Stimulated activated naive CD8-positive, alpha-beta T cell treated with anti-CD3 and anti-CD28 coated beads, Interleukin-15, Interleukin-2, amounts not matched to agents 100 ng/mL and 50 ng/mL, for 24 hours (primary cell): Measurements from ENCODE around the gene DOCK3.
"Not testable (repeated sequence)": the region's sequence is repeated elsewhere in the genome, so short reads cannot be mapped to it uniquely, and the experiment has no call there.

Experiments
- H3K27ac Mint-ChIP-seq: one replicate; pipeline ENCODE4 v1.8.0; 2021; ENCODE audit warnings: mild to moderate bottlenecking, mixed read lengths
- H3K27me3 Mint-ChIP-seq: one replicate; pipeline ENCODE4 v1.8.0; 2021; ENCODE audit warnings: mixed read lengths
- H3K36me3 Mint-ChIP-seq: one replicate; pipeline ENCODE4 v1.8.0; 2021; ENCODE audit warnings: low read depth, mixed read lengths
- H3K4me1 Mint-ChIP-seq: one replicate; pipeline ENCODE4 v1.8.0; 2021; ENCODE audit warnings: low read depth, mixed read lengths
- H3K4me3 Mint-ChIP-seq: one replicate; pipeline ENCODE4 v1.8.0; 2021; ENCODE audit warnings: mild to moderate bottlenecking, mixed read lengths
- H3K9me3 Mint-ChIP-seq: one replicate; pipeline ENCODE4 v1.8.0; 2021; ENCODE audit warnings: mixed read lengths

The DOCK3 gene

DNA sequence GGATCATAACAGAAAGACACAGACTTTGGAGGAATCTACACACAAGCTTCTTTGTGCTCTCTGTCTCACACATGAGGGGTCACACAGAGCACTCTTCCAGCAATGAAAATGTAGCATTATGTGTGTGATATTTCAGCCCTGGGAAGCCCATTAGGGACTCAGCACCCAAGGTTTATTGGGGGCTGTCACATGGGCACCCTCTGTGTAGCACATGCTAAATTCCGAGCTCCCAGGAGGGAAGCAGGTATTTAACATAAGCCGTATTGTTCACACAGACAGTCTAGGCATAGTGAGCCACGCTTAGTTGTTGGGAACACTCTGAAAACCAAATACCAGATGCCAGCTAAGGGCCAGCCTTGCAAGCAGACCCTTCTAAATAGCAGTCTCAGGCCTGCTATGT, 448.8 kb downstream of the DOCK3 start:
- no peak overlapping the region for H3K27ac Mint-ChIP-seq
- H3K27me3 Mint-ChIP-seq = no peaks in the 10 kb centered on the region
- no peaks in the 10 kb centered on the region for H3K4me1 Mint-ChIP-seq
- no peak overlapping the region for H3K4me3 Mint-ChIP-seq
- H3K9me3 Mint-ChIP-seq = peaks cover 9% of the 10 kb centered on the region
- H3K36me3 Mint-ChIP-seq = no peaks in the 10 kb centered on the region

DNA sequence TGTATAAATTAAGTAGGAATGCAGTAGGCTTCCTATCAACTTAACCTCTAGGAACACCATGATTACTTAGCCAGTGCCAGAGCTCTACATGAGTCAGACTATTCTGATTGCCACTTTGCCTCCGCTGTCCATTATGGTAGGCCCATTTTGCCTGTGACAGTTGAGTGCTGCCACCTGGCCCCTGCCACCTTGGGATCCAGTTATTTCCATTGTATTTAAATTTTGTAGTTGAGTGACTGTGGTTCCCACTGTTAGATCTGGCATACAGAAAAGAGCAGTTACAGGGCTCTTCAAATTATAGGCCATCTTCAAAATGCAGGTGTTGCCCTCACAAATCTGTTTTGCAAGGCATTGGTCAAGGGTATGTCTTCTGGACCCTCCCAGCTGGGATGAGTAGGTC, 456.9 kb downstream of the DOCK3 start:
- H3K4me1 Mint-ChIP-seq, H3K4me3 Mint-ChIP-seq, H3K27ac Mint-ChIP-seq, H3K27me3 Mint-ChIP-seq: not testable (repeated sequence)
- Mint-ChIP-seq H3K36me3 (peaks cover 11% of the 10 kb centered on the region), H3K9me3 (peaks cover 13% of the 10 kb centered on the region)

DNA sequence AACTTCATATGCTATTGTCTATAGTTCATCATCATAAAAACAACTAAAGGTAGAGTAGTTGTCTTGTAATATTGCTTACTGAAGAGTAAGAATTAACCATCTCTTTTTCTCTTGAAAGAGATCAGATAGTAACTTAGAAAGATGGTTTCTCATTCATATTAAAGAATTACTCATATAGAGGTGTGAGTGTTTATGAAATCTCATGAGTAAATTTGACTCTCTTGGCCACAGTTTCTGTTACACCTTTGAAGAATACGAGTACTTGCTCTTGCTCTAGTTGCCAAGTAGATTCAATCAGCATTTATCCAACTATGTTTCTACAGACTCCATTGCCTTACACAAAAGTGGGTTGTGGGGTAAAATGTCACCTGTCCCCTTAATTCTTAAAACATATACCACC, 463.0 kb downstream of the DOCK3 start:
- Mint-ChIP-seq H3K9me3 (no peaks in the 10 kb centered on the region), H3K4me3 (no peak overlapping the region), H3K36me3 (no peaks in the 10 kb centered on the region), H3K27me3 (no peaks in the 10 kb centered on the region), H3K4me1 (peaks cover 11% of the 10 kb centered on the region), H3K27ac (no peak overlapping the region)

DNA sequence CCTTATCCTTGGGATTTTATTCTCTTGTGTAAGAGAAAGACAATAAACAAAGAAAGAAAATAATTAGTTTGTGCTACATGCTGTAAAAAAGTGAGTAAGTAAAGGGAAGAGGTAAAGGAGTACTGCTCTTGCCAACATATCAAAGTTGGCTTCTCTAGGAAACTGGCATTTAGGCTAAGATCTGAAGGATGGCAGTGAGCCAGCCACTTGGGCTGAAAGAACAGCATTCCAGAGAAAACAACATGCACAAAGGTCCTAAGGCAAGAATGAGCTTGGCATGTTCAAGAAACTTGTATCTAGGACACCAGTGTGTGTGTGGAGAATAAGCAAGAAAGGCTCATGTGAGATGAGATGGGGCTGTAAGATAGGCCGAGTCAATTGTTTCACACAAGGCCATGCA, 464.9 kb downstream of the DOCK3 start:
- H3K27ac Mint-ChIP-seq = no peak overlapping the region
- no peaks in the 10 kb centered on the region for H3K27me3 Mint-ChIP-seq
- no peak overlapping the region for H3K4me3 Mint-ChIP-seq
- no peaks in the 10 kb centered on the region for H3K36me3 Mint-ChIP-seq
- no peaks in the 10 kb centered on the region for H3K9me3 Mint-ChIP-seq
- H3K4me1 Mint-ChIP-seq = peaks cover 11% of the 10 kb centered on the region

DNA sequence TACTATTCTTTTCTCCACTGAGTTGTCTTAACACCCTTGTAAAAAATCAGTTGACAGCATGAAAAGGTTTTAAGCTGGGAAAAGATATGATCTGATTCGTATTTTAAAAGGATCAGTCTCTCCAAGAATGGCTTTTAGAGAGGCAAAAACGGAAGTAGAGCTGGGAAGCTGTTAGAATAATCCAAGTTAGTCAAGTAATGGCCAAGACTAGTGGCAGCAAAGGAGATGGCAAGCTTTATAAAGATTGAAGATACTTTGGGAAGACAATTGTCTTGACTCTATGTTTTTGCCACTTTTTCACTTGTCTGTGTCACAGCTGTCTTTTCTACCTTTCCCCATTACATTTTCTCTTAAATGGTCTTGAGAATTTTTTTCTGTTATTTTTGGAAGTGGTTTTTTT, 466.8 kb downstream of the DOCK3 start:
- Mint-ChIP-seq H3K27me3 (no peaks in the 10 kb centered on the region), H3K36me3 (no peaks in the 10 kb centered on the region), H3K4me1 (peaks cover 11% of the 10 kb centered on the region), H3K4me3 (no peak overlapping the region), H3K27ac (no peak overlapping the region), H3K9me3 (no peaks in the 10 kb centered on the region)

DNA sequence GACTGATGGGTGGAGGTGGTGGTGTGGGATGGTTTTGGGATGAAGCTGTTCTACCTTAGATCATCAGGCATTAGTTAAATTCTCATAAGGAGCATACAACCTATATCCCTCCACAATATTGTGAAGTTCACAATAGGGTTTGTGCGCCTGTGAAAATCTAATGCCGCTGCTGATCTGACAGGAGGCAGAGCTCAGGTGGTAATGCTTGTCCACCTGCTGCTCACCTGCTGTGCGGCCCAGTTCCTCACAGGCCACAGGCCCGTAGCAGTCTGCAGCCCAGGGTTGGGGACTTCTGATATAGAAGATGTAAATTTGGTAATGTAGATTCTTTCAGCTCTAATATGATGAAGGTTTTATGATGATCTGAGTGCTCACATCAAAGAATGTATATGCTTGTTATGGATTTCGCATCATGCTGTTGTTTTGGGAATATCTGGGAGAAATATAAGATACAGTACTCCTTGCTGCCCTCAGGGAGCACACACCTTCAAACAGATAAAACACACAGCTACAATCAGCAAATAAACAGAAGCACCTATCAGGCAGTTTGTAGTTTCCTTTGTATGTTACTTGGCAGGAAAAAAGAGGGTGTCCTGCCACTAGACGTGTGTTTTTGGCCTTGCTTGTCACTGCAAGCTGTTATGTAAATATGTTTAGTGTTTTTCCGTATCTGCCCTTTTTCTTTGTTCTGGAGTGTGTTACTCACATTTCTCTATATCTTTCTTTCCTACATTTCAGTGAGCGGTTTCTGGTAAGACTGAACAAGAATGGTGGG, 471.3 kb downstream of the DOCK3 start:
- Mint-ChIP-seq H3K4me1 (peaks cover 11% of the 10 kb centered on the region), H3K9me3 (no peaks in the 10 kb centered on the region), H3K4me3 (no peak overlapping the region), H3K27ac (no peak overlapping the region), H3K36me3 (no peaks in the 10 kb centered on the region), H3K27me3 (no peaks in the 10 kb centered on the region)

DNA sequence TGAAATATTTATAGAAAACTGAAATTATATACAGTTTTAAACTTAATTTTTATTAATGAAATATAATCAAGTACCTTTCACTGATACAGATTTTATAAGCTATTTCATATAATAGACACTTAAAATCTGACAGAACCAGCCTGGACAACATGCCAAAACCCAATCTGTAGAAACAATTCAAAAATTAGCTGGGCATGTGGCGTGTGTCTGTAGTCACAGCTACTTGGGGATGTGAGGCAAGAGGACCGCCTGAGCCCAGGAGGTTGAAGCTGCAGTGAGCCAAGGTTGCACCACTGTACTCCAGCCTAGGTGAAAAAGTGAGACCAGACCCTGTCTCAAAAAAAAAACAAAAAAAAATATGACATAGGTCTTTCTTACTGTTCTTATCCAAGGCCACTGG, 472.1 kb downstream of the DOCK3 start:
- Mint-ChIP-seq H3K4me3 (no peak overlapping the region), H3K27ac (no peak overlapping the region)

DNA sequence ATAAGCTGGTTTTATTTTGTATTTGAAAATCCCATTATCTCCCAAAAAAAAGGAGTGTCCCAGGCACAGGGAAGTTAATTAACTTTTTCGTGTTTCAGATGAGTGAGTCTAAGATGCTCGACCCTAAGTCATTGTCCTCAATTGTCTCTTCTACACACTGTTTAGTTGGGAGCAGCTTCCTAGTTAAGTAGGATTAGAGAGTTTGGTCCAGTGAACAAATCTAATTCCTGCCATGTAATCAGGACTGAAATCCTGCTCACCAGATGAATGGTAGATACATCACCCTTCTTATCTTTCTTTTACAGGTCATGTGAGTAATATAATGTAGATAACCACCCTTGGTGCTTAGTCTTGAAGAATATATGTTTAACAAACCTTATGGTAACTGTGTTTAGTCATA, 481.4 kb downstream of the DOCK3 start:
- no peaks in the 10 kb centered on the region for H3K4me1 Mint-ChIP-seq
- peaks cover 5% of the 10 kb centered on the region for H3K27me3 Mint-ChIP-seq
- H3K9me3 Mint-ChIP-seq = no peaks in the 10 kb centered on the region
- H3K4me3 Mint-ChIP-seq = no peak overlapping the region
- H3K27ac Mint-ChIP-seq = no peak overlapping the region
- H3K36me3 Mint-ChIP-seq = peaks cover 5% of the 10 kb centered on the region

More for the DNA sequence above, 472.1 kb downstream of the DOCK3 start:
- Mint-ChIP-seq H3K4me1 (peaks cover 7% of the 10 kb centered on the region), H3K36me3 (no peaks in the 10 kb centered on the region), H3K9me3 (no peaks in the 10 kb centered on the region), H3K27me3 (no peaks in the 10 kb centered on the region)

DNA sequence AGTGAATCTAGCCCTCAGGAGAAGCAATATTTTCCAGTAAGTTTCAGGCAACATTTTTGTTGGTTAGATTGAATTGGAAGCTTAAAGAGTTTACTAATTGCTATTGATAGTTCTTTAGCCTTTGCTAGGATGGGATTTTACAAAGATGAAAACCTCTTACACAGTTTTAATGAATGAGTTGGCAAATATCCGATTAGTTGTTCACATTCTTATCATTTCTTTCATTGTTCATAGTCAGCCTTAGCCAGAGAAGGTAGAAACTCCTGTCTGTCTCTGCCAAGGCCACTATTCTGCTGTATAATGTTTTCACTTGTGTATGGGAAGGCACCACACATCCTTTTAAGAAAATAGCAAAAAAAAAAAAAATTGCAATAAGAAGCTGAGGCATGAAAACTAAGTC, 488.3 kb downstream of the DOCK3 start:
- Mint-ChIP-seq H3K4me3 (no peak overlapping the region), H3K27ac (no peak overlapping the region), H3K9me3 (no peaks in the 10 kb centered on the region), H3K27me3 (no peaks in the 10 kb centered on the region), H3K36me3 (no peaks in the 10 kb centered on the region), H3K4me1 (no peaks in the 10 kb centered on the region)

DNA sequence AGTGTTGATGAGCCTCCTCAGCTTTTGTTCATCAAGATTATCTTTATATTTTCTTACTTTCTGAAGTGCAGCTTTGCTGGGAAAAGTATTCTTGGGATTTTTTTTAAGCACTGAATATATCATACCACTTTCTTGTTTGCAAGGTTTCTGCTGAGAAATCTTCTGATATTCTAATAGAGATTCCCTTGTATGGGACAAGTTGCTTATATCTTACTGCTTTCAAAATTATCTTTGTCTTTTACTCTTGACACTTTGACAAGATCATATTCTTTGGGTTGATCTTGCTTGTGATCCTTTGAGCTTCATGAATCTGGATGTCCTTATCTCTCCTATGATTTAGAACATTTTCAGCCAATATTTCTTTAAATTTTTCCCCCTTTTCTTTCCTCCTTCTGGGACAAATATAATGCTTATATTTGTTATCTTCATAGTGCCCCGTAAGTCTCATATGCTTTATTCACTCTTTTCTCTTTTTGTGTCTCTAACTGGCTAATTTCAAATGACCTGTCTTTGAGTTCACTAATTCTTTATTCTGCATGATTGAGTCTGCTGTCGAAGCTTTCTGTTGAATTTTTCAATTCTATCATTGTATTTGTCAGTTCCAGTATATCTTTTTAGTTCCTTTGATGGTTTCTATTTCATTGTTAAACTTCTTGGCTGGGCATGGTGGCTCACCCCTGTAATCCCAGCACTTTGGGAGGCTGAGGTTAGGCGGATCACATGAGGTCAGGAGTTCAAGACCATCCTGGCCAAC, 499.0 kb downstream of the DOCK3 start:
- no peaks in the 10 kb centered on the region for H3K27me3 Mint-ChIP-seq
- H3K27ac Mint-ChIP-seq = no peak overlapping the region
- no peak overlapping the region for H3K4me3 Mint-ChIP-seq
- H3K9me3 Mint-ChIP-seq = peaks cover 19% of the 10 kb centered on the region
- no peaks in the 10 kb centered on the region for H3K4me1 Mint-ChIP-seq
- H3K36me3 Mint-ChIP-seq = peaks cover 29% of the 10 kb centered on the region

DNA sequence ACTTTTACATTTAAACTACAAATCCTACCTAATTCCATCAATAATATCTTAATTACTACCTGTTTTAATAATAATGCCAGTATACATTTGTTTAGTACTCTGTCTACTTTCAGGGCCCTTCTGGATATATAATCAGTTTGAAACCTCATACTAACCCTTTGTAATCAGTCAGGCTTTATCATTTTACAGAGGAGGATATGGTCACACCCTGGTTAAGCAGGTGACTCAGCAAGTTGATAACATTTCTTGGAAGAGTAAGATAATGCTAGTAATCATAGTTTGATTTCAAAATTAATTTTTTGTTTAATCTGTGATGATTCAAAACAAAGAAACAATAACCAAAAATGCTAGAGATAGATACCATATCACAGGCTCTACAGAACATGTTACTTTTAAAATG, 502.2 kb downstream of the DOCK3 start:
- Mint-ChIP-seq H3K9me3 (peaks cover 14% of the 10 kb centered on the region), H3K4me1 (no peaks in the 10 kb centered on the region), H3K36me3 (peaks cover 20% of the 10 kb centered on the region), H3K27ac (no peak overlapping the region), H3K27me3 (no peaks in the 10 kb centered on the region), H3K4me3 (no peak overlapping the region)

DNA sequence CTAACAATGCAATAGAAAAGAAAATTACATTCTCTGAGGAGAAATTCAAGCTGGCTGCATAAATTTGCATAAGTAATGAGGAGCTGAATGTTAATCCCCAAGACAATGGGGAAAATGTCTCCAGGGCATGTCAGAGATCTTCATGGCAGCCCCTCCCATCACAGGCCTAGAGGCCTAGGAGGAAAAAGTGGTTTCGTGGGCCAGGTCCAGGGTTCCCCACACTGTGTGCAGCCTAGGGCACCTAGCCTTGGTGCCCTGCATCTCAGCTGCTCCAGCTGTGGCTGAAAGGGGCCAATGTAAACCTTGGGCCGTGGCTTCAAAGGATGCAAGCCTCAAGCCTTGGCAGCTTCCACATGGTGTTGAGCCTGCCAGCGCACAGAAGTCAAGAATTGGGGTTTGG, 511.7 kb downstream of the DOCK3 start:
- not testable (repeated sequence) for H3K27ac Mint-ChIP-seq, H3K4me1 Mint-ChIP-seq, H3K36me3 Mint-ChIP-seq, H3K27me3 Mint-ChIP-seq, H3K9me3 Mint-ChIP-seq, H3K4me3 Mint-ChIP-seq

DNA sequence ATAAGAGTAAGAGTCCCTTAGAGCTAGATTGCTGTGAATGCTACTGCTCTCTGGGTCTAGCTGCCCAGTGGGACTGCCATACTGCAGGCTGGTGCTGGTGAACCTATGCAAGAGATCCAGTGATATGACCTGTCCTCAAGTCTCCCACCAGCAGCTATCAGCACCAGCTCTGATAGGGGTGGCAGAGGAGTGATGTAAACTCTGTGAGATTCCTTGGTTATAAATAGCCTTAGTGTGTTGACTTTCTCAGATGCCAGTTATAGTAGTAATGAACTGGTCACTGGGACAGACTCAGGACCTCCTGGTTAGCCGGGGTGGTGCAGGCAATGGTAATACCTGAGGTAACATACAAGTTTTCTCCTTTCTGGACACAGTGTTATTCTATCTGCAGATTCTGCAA, 515.5 kb downstream of the DOCK3 start:
- peaks cover 8% of the 10 kb centered on the region for H3K9me3 Mint-ChIP-seq
- H3K27ac Mint-ChIP-seq = no peak overlapping the region
- H3K36me3 Mint-ChIP-seq = no peaks in the 10 kb centered on the region
- no peak overlapping the region for H3K4me3 Mint-ChIP-seq
- H3K27me3 Mint-ChIP-seq = no peaks in the 10 kb centered on the region
- H3K4me1 Mint-ChIP-seq = peaks cover 7% of the 10 kb centered on the region

DNA sequence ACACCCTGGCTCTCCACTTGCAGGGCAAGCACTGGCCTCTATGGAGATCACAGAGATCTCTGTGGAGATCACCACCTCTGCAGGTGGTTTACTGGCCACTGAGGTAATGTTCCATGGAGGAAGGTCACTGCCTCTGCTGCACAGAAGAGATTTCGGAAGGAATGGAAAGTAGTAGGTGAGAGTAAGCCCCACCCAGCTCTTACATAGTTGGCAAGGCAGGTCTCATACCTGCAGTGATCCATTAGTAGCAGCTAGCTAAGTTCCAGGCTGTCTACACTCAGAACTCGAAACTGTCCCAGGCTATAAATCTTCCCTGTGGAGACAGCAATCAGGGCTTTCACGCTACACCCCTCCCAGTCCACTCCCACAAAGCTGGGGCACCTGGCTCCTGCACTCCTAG, 516.1 kb downstream of the DOCK3 start:
- no peak overlapping the region for H3K4me3 Mint-ChIP-seq
- no peaks in the 10 kb centered on the region for H3K27me3 Mint-ChIP-seq
- H3K36me3 Mint-ChIP-seq = no peaks in the 10 kb centered on the region
- no peak overlapping the region for H3K27ac Mint-ChIP-seq
- peaks cover 7% of the 10 kb centered on the region for H3K4me1 Mint-ChIP-seq
- H3K9me3 Mint-ChIP-seq = peaks cover 4% of the 10 kb centered on the region

DNA sequence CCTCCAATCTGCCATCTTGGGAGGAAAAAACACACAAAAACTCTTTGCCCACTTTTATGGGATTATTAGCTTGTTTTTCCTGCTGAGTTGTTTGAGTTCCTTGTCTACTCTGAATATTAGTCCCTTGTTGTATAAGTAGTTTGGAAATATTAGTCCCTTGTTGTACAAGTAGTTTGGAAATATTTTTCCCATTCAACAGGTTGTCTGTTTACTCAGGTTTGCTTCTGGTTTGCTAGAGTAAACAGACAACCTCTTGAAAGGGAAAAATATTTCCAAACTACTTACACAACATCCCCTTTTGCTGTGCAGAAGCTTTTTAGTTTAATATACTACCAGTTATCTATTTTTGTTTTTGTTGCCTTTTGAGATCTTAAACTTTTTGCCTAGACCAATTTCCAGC, 517.0 kb downstream of the DOCK3 start:
- H3K4me1 Mint-ChIP-seq = peaks cover 7% of the 10 kb centered on the region
- H3K36me3 Mint-ChIP-seq = no peaks in the 10 kb centered on the region
- H3K4me3 Mint-ChIP-seq = no peak overlapping the region
- no peaks in the 10 kb centered on the region for H3K27me3 Mint-ChIP-seq
- H3K27ac Mint-ChIP-seq = no peak overlapping the region
- peaks cover 4% of the 10 kb centered on the region for H3K9me3 Mint-ChIP-seq

DNA sequence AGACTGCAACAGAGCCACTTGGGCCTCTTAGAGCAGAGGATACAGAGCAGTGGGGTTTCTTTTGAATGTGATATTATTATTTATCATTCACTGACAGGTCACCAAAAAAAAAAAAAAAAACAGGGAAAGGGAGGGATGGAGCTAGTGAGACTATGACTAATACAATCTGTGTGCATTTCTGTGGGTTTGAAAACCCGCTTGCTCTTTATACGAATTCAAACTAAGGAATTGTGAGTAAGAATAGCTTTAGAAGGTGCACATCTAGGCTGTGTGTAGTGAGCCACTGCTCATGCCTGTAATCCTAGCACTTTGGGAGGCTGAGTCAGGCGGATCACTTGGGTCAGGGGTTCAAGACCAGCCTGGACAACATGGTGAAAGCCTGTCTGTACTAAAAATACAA, 523.8 kb downstream of the DOCK3 start:
- H3K27me3 Mint-ChIP-seq = no peaks in the 10 kb centered on the region
- peaks cover 4% of the 10 kb centered on the region for H3K9me3 Mint-ChIP-seq
- peaks cover 5% of the 10 kb centered on the region for H3K4me1 Mint-ChIP-seq
- H3K36me3 Mint-ChIP-seq = no peaks in the 10 kb centered on the region
- no peak overlapping the region for H3K27ac Mint-ChIP-seq
- no peak overlapping the region for H3K4me3 Mint-ChIP-seq
